HepG2 (cell line): ENCODE data around the gene ZNF195. TPM values are rescaled to one million over a fixed set of nuclear protein-coding genes. Genes with fewer than 3 reads are reported as not detected.

Experiments
- ATF7-NPFF ChIP-seq: sonication (generic); formaldehyde crosslinking; IDR thresholded peaks from 2 replicates; pipeline ENCODE4 v1.8.1; 2023; ENCODE audit warnings: mild to moderate bottlenecking, low read depth, missing genetic modification reagents, moderate library complexity
- CHD4 ChIP-seq: fragments of 200-600 bp; sonication (generic); IDR thresholded peaks from 2 replicates; pipeline ENCODE4 v1.7.0; 2017; ENCODE audit warnings: mild to moderate bottlenecking, low read length, borderline replicate concordance
- MTA1 ChIP-seq: sonication (generic); formaldehyde crosslinking; IDR thresholded peaks from 2 replicates; pipeline ENCODE4 v1.4.0; 2020; ENCODE audit warnings: missing genetic modification reagents, mild to moderate bottlenecking, borderline replicate concordance
- MTA3 ChIP-seq: sonication (generic); formaldehyde crosslinking; IDR thresholded peaks from 2 replicates; pipeline ENCODE4 v1.4.0; 2020; ENCODE audit warnings: missing genetic modification reagents
- RELA ChIP-seq: sonication (generic); formaldehyde crosslinking; IDR thresholded peaks from 2 replicates; pipeline ENCODE4 v1.4.0; 2020; ENCODE audit warnings: missing genetic modification reagents
- SMARCC2 ChIP-seq: fragments of 450-650 bp; IDR thresholded peaks from 2 replicates; pipeline ENCODE4 v1.6.1; 2017; ENCODE audit warnings: antibody characterized with exemption, mild to moderate bottlenecking
- ZBTB38 ChIP-seq: sonication (generic); formaldehyde crosslinking; IDR thresholded peaks from 2 replicates; pipeline ENCODE4 v1.5.1; 2020; ENCODE audit warnings: mild to moderate bottlenecking, missing genetic modification reagents
- ZNF160 ChIP-seq: sonication (generic); formaldehyde crosslinking; IDR thresholded peaks from 2 replicates; pipeline ENCODE4 v1.8.0; 2022; ENCODE audit warnings: mild to moderate bottlenecking, inconsistent platforms, missing genetic modification reagents
- ZNF235 ChIP-seq: sonication (generic); formaldehyde crosslinking; IDR thresholded peaks from 2 replicates; pipeline ENCODE4 v1.8.1; 2023; ENCODE audit warnings: mild to moderate bottlenecking, missing genetic modification reagents, borderline replicate concordance
- ZNF337 ChIP-seq: sonication (generic); formaldehyde crosslinking; IDR thresholded peaks from 2 replicates; pipeline ENCODE4 v1.5.1; 2020; ENCODE audit warnings: missing genetic modification reagents, low read depth, mild to moderate bottlenecking, borderline replicate concordance
- ZNF709 ChIP-seq: sonication (generic); formaldehyde crosslinking; IDR thresholded peaks from 2 replicates; pipeline ENCODE4 v1.5.0; 2020; ENCODE audit warnings: mild to moderate bottlenecking, missing genetic modification reagents
- polyA plus RNA-seq, 8 experiments: library from polyadenylated mRNA; depleted of rRNA in 3 of 8; stranded (reverse) in 7 of 8; unstranded in 1 of 8; fragments of >200 nt; fragmentation: Illumina TruSeq in 4 of 8; extraction: Trizol in 4 of 8; gene quantifications; 2 replicates each; pipeline versions ENCODE4 v1.2.1 to v1.2.3, GENCODE V29; 2011 to 2016; ENCODE audit warnings: low read depth in 4 of 8, missing spikeins in 1 of 8, mixed read lengths in 1 of 8; ENCODE audit not compliant: insufficient read depth in 1 of 8
- total RNA-seq, 5 experiments: library from RNA; depleted of rRNA; stranded (reverse); fragments of >200 nt; fragmentation: Illumina TruSeq; extraction: Trizol; gene quantifications; 2 replicates each; pipeline ENCODE4 v1.2.3, GENCODE V29; 2016; ENCODE audit warnings: low read depth in 1 of 5
- TF ChIP-seq, protein P1 (sequence below), 2 experiments: fragments of 450-650 bp in 1 of 2; sonication (generic) in 1 of 2; formaldehyde crosslinking in 1 of 2; IDR thresholded peaks; 2 replicates each; pipeline versions ENCODE4 v1.6.1 to v1.8.0; 2016 to 2022; ENCODE audit warnings: antibody characterized with exemption in 1 of 2, mild to moderate bottlenecking in 1 of 2, missing genetic modification reagents in 1 of 2
- TF ChIP-seq, protein P2 (sequence below): sonication (generic); formaldehyde crosslinking; IDR thresholded peaks from 2 replicates; pipeline ENCODE4 v1.4.0; 2020; ENCODE audit warnings: mild to moderate bottlenecking, missing genetic modification reagents
- TF ChIP-seq, protein P3 (sequence below): sonication (generic); formaldehyde crosslinking; IDR thresholded peaks from 2 replicates; pipeline ENCODE4 v1.5.0; 2020; ENCODE audit warnings: mild to moderate bottlenecking, missing genetic modification reagents

ZNF195 gene
- total and polyA plus RNA-seq, 2 of the 13 experiments (the other 11 are each of a cell fraction or from before 2014, with no cell fraction given), result 17.3 to 31.4 TPM

DNA sequence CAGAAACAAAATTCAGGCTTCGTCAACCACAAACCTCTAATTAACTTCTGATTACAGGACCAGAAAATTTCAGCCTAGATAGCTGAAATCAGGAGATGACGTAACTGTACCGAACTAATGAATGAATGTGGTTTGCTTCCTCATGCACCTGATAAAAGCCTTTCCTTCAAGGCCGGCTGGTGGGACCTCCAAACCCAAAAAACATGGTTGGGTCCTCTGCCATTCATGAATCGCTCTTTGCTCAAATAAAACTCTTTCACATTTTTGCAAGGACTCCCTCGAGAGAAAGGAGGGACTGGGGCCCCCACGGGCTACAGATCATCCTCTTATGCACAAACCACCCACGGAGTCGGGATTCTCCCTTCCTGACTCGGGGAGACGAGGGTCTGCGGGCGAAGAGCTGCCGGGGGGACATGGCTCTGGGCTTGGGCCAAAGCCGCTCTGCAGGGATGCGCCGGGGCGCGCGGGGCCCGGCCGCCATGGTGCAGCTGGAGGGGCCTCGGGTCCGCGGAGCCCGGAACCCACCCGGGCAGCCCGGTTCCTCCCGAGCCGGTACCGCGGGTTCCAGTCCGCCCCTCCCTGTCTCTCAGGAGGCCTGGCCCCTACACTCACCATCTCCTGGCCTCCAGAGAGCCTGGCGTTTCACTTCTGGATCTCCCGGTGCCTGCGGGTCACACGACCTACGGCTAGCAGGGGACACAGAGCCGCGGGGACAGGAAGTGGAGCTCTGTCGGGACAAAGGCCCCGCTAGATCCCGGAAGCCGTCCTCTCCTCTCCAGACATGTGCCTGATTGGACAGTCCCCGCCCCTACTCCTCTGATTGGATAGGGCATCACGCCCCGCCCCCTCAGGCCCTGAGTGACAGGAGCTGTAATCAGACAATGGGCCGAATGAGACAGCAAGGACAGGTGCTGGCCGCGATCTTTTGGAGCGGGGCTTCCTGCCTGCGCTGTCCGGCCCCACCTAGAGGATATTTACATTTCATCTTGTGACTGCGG lies at the start of gene ZNF195 (continued):
- TF ChIP-seq, protein P1, sequence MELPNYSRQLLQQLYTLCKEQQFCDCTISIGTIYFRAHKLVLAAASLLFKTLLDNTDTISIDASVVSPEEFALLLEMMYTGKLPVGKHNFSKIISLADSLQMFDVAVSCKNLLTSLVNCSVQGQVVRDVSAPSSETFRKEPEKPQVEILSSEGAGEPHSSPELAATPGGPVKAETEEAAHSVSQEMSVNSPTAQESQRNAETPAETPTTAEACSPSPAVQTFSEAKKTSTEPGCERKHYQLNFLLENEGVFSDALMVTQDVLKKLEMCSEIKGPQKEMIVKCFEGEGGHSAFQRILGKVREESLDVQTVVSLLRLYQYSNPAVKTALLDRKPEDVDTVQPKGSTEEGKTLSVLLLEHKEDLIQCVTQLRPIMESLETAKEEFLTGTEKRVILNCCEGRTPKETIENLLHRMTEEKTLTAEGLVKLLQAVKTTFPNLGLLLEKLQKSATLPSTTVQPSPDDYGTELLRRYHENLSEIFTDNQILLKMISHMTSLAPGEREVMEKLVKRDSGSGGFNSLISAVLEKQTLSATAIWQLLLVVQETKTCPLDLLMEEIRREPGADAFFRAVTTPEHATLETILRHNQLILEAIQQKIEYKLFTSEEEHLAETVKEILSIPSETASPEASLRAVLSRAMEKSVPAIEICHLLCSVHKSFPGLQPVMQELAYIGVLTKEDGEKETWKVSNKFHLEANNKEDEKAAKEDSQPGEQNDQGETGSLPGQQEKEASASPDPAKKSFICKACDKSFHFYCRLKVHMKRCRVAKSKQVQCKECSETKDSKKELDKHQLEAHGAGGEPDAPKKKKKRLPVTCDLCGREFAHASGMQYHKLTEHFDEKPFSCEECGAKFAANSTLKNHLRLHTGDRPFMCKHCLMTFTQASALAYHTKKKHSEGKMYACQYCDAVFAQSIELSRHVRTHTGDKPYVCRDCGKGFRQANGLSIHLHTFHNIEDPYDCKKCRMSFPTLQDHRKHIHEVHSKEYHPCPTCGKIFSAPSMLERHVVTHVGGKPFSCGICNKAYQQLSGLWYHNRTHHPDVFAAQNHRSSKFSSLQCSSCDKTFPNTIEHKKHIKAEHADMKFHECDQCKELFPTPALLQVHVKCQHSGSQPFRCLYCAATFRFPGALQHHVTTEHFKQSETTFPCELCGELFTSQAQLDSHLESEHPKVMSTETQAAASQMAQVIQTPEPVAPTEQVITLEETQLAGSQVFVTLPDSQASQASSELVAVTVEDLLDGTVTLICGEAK (IDR thresholded peaks at IDR 0.05), result peak; percentile 74
- TF ChIP-seq, protein P1 (CRISPR knock-in tag; IDR thresholded peaks at IDR 0.05), result peak; percentile 62; the same call in 1 of the 2 replicates
- peak; percentile 61 for TF ChIP-seq ZBTB38 (CRISPR knock-in tag)
- no peak for TF ChIP-seq ZNF160
- TF ChIP-seq ZNF235, result peak; percentile 67; the same call in 1 of the 2 replicates
- TF ChIP-seq CHD4, result no peak
- TF ChIP-seq, protein P2, sequence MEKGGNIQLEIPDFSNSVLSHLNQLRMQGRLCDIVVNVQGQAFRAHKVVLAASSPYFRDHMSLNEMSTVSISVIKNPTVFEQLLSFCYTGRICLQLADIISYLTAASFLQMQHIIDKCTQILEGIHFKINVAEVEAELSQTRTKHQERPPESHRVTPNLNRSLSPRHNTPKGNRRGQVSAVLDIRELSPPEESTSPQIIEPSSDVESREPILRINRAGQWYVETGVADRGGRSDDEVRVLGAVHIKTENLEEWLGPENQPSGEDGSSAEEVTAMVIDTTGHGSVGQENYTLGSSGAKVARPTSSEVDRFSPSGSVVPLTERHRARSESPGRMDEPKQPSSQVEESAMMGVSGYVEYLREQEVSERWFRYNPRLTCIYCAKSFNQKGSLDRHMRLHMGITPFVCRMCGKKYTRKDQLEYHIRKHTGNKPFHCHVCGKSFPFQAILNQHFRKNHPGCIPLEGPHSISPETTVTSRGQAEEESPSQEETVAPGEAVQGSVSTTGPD (CRISPR knock-in tag), result no peak
- no peak for TF ChIP-seq MTA3 (CRISPR knock-in tag)
- no peak for TF ChIP-seq ZNF337
- no peak for TF ChIP-seq MTA1
- TF ChIP-seq, protein P3, sequence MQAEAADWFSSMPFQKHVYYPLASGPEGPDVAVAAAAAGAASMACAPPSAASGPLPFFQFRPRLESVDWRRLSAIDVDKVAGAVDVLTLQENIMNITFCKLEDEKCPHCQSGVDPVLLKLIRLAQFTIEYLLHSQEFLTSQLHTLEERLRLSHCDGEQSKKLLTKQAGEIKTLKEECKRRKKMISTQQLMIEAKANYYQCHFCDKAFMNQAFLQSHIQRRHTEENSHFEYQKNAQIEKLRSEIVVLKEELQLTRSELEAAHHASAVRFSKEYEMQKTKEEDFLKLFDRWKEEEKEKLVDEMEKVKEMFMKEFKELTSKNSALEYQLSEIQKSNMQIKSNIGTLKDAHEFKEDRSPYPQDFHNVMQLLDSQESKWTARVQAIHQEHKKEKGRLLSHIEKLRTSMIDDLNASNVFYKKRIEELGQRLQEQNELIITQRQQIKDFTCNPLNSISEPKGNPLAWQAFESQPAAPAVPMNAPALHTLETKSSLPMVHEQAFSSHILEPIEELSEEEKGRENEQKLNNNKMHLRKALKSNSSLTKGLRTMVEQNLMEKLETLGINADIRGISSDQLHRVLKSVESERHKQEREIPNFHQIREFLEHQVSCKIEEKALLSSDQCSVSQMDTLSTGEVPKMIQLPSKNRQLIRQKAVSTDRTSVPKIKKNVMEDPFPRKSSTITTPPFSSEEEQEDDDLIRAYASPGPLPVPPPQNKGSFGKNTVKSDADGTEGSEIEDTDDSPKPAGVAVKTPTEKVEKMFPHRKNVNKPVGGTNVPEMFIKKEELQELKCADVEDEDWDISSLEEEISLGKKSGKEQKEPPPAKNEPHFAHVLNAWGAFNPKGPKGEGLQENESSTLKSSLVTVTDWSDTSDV (CRISPR knock-in tag), result 0 out of 2 replicates have a peak, but pooled peaks have one; percentile 45
- no peak for TF ChIP-seq ZNF709 (CRISPR knock-in tag)
- peak; percentile 31; the same call in 1 of the 2 replicates for TF ChIP-seq ATF7-NPFF (CRISPR knock-in tag)
- no peak for TF ChIP-seq RELA (CRISPR knock-in tag)
- TF ChIP-seq SMARCC2, result no peak
